ENCODE data around the gene FOXN3. TPM values are rescaled to one million over a fixed set of nuclear protein-coding genes. Genes with fewer than 3 reads are reported as not detected.
"Not testable (repeated sequence)": the region's sequence is repeated elsewhere in the genome, so short reads cannot be mapped to it uniquely, and the experiment has no call there.

FOXN3 gene
- total RNA-seq, 1 experiment from 2014 or later: 8.8 TPM

DNA sequence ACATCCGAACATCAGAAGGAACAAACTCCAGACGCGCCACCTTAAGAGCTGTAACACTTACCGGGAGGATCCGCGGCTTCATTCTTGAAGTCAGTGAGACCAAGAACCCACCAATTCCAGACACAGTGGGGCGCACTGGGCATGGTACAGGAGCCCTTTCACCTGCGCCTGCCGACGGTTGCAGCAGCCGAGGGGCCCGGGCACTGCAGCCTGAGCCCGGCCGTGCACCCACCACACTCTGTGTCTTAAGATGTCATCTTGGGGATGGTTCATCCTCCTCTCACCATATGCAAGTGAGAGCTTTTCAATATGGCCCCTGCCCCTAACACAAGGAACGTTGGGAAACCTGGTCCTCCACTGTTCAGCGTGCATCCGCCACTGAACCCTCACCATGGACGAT, 304.3 kb downstream of the FOXN3 start:
- intact Hi-C loops (cut with micrococcal nuclease; ENCODE audit: unreplicated experiment) (no loop called here), in situ Hi-C loops (cut with HindIII; ENCODE audit: low pct_unique_long_range_greater_than_20kb, low sequenced_read_pairs) (no loop called here)
- Histone ChIP-seq H3K4me3 (ENCODE audit: low read depth in 2 of 2, low read length in 2 of 2) (no peak overlapping the region), H3K9me3 (ENCODE audit: control insufficient read depth, insufficient read depth, low read depth, low read length) (no peaks in the 10 kb centered on the region), H3K27me3 (ENCODE audit: control insufficient read depth, insufficient read depth, low read length) (no peaks in the 10 kb centered on the region), H3K27ac (ENCODE audit: low read length) (no peak overlapping the region), H3K36me3 (ENCODE audit: control insufficient read depth, insufficient read depth, low read length) (no peaks in the 10 kb centered on the region), H3K4me1 (ENCODE audit: control insufficient read depth, insufficient read depth, low read length) (no peaks in the 10 kb centered on the region)
- DNase-seq (ENCODE audit: low read depth, low spot score) (no peak), ATAC-seq (no peak)
- ChIA-PET CTCF (no interaction called here), POLR2A (no interaction called here)
- TF ChIP-seq TCF7L2 (IDR thresholded peaks at IDR 0.05; ENCODE audit: low read depth, low read length) (no peak), SIN3A (IDR thresholded peaks at IDR 0.05; ENCODE audit: borderline replicate concordance, insufficient read depth, low read depth, low read length) (no peak), CTCF (IDR thresholded peaks at IDR 0.05) (no peak), POLR2AphosphoS5 (IDR thresholded peaks at IDR 0.05; ENCODE audit: low read depth, low read length) (no peak)
- TF ChIP-seq, protein P1, sequence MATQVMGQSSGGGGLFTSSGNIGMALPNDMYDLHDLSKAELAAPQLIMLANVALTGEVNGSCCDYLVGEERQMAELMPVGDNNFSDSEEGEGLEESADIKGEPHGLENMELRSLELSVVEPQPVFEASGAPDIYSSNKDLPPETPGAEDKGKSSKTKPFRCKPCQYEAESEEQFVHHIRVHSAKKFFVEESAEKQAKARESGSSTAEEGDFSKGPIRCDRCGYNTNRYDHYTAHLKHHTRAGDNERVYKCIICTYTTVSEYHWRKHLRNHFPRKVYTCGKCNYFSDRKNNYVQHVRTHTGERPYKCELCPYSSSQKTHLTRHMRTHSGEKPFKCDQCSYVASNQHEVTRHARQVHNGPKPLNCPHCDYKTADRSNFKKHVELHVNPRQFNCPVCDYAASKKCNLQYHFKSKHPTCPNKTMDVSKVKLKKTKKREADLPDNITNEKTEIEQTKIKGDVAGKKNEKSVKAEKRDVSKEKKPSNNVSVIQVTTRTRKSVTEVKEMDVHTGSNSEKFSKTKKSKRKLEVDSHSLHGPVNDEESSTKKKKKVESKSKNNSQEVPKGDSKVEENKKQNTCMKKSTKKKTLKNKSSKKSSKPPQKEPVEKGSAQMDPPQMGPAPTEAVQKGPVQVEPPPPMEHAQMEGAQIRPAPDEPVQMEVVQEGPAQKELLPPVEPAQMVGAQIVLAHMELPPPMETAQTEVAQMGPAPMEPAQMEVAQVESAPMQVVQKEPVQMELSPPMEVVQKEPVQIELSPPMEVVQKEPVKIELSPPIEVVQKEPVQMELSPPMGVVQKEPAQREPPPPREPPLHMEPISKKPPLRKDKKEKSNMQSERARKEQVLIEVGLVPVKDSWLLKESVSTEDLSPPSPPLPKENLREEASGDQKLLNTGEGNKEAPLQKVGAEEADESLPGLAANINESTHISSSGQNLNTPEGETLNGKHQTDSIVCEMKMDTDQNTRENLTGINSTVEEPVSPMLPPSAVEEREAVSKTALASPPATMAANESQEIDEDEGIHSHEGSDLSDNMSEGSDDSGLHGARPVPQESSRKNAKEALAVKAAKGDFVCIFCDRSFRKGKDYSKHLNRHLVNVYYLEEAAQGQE (IDR thresholded peaks at IDR 0.05; ENCODE audit: insufficient read depth in 1 of 2, low read depth in 2 of 2, low read length in 1 of 2): no peak
- BruUV-seq (replicated peaks): no TSS peak

DNA sequence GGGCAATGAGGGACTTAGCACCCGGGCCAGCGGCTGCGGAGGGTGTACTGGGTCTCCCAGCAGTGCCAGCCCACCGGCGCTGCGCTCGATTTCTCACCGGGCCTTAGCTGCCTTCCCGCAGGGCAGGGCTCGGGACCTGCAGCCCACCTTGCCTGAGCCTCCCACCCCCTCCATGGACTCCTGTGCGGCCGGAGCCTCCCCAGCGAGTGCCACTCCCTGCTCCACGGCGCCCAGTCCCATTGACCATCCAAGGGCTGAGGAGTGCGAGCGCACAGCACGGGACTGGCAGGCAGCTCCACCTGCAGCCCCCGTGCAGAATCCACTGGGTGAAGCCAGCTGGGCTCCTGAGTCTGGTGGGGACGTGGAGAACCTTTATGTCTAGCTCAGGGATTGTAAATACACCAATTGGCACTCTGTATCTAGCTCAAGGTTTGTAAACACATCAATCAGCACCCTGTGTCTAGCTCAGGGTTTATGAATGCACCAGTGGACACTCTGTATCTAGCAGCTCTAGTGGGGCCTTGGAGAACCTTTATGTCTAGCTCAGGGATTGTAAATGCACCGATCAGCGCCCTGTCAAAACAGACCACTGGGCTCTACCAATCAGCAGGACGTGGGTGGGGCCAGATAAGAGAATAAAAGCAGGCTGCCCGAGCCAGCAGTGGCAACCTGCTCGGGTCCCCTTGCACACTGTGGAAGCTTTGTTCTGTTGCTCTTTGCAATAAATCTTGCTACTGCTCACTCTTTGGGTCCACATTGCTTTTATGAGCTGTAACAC, 305.1 kb downstream of the FOXN3 start:
- H3K4me1 ChIP-seq (ENCODE audit: control insufficient read depth, insufficient read depth, low read length); ATAC-seq; H3K4me3 ChIP-seq (ENCODE audit: low read depth in 2 of 2, low read length in 2 of 2); in situ Hi-C loops (cut with HindIII; ENCODE audit: low pct_unique_long_range_greater_than_20kb, low sequenced_read_pairs); H3K9me3 ChIP-seq (ENCODE audit: control insufficient read depth, insufficient read depth, low read depth, low read length); H3K27me3 ChIP-seq (ENCODE audit: control insufficient read depth, insufficient read depth, low read length); H3K27ac ChIP-seq (ENCODE audit: low read length); CTCF ChIA-PET; H3K36me3 ChIP-seq (ENCODE audit: control insufficient read depth, insufficient read depth, low read length); BruUV-seq (replicated peaks); DNase-seq (ENCODE audit: low read depth, low spot score); POLR2A ChIA-PET; intact Hi-C loops (cut with micrococcal nuclease; ENCODE audit: unreplicated experiment): not testable (repeated sequence)

DNA sequence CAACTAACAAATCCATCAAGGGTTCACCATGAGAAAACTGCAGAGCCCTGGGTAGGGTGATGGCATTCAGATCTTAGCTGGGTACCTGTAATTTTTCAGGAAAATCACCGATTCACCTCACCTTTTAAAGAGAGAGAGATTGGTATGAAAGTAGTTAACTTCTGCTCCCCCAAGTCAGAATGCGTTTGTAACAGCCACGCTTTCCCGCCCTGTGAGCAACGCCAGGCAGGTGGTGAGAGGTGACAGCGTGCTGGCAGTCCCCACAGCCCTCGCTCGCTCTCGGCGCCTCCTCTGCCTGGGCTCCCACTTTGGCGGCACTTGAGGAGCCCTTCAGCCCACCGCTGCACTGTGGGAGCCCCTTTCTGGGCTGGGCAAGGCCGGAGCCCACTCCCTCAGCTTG, 305.8 kb downstream of the FOXN3 start:
- POLR2A ChIA-PET; in situ Hi-C loops (cut with HindIII; ENCODE audit: low pct_unique_long_range_greater_than_20kb, low sequenced_read_pairs); CTCF ChIA-PET; BruUV-seq (replicated peaks); intact Hi-C loops (cut with micrococcal nuclease; ENCODE audit: unreplicated experiment); H3K36me3 ChIP-seq (ENCODE audit: control insufficient read depth, insufficient read depth, low read length); DNase-seq (ENCODE audit: low read depth, low spot score); H3K4me1 ChIP-seq (ENCODE audit: control insufficient read depth, insufficient read depth, low read length); H3K27me3 ChIP-seq (ENCODE audit: control insufficient read depth, insufficient read depth, low read length); H3K27ac ChIP-seq (ENCODE audit: low read length); H3K4me3 ChIP-seq (ENCODE audit: low read depth in 2 of 2, low read length in 2 of 2); ATAC-seq; H3K9me3 ChIP-seq (ENCODE audit: control insufficient read depth, insufficient read depth, low read depth, low read length): not testable (repeated sequence)
